ENCODE data around the gene COG2. TPM values are rescaled to one million over a fixed set of nuclear protein-coding genes. Genes with fewer than 3 reads are reported as not detected.
A peak's percentile ranks its signal among the peaks of the same experiment; 100 is the strongest.

Gene COG2
- total and polyA plus RNA-seq, 2 of the 13 experiments (the other 11 are each of a cell fraction or from before 2014, with no cell fraction given), result 16.8 to 36.3 TPM

- TF ChIP-seq, protein P1, sequence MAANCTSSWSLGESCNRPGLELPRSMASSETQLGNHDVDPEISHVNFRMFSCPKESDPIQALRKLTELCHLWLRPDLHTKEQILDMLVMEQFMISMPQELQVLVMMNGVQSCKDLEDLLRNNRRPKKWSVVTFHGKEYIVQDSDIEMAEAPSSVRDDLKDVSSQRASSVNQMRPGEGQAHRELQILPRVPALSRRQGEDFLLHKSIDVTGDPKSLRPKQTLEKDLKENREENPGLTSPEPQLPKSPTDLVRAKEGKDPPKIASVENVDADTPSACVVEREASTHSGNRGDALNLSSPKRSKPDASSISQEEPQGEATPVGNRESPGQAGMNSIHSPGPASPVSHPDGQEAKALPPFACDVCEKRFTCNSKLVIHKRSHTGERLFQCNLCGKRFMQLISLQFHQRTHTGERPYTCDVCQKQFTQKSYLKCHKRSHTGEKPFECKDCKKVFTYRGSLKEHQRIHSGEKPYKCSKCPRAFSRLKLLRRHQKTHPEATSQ (CRISPR knock-in tag; IDR thresholded peaks at IDR 0.05; ENCODE audit: borderline replicate concordance), result no peak
- TF ChIP-seq ZEB1 (IDR thresholded peaks at IDR 0.05; ENCODE audit: insufficient replicate concordance, low read depth), result no peak
- TF ChIP-seq RFX1 (IDR thresholded peaks at IDR 0.05), result no peak
- TF ChIP-seq ISL2 (CRISPR knock-in tag; IDR thresholded peaks at IDR 0.05), result no peak
- no peak for TF ChIP-seq RFX5 (IDR thresholded peaks at IDR 0.05; ENCODE audit: low read depth, low read length)
- TF ChIP-seq, protein P2, sequence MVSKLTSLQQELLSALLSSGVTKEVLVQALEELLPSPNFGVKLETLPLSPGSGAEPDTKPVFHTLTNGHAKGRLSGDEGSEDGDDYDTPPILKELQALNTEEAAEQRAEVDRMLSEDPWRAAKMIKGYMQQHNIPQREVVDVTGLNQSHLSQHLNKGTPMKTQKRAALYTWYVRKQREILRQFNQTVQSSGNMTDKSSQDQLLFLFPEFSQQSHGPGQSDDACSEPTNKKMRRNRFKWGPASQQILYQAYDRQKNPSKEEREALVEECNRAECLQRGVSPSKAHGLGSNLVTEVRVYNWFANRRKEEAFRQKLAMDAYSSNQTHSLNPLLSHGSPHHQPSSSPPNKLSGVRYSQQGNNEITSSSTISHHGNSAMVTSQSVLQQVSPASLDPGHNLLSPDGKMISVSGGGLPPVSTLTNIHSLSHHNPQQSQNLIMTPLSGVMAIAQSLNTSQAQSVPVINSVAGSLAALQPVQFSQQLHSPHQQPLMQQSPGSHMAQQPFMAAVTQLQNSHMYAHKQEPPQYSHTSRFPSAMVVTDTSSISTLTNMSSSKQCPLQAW (CRISPR knock-in tag; IDR thresholded peaks at IDR 0.05), result no peak
- no peak for TF ChIP-seq GRHL1 (CRISPR knock-in tag; conservative IDR thresholded peaks at IDR 0.05)
- TF ChIP-seq YEATS2 (CRISPR knock-in tag; IDR thresholded peaks at IDR 0.05; ENCODE audit: borderline replicate concordance), result no peak
- no peak for TF ChIP-seq BCL3 (CRISPR knock-in tag; IDR thresholded peaks at IDR 0.05)
- no peak for TF ChIP-seq ZUFSP (CRISPR knock-in tag; IDR thresholded peaks at IDR 0.05; ENCODE audit: borderline replicate concordance)
- TF ChIP-seq MED8 (CRISPR knock-in tag; IDR thresholded peaks at IDR 0.05; ENCODE audit: insufficient replicate concordance), result no peak
- TF ChIP-seq ZNF616 (CRISPR knock-in tag; IDR thresholded peaks at IDR 0.05; ENCODE audit: low read depth), result no peak
- no peak for TF ChIP-seq ATF1 (CRISPR knock-in tag; IDR thresholded peaks at IDR 0.05)
- no peak for TF ChIP-seq MAFF (IDR thresholded peaks at IDR 0.05; ENCODE audit: low read depth, low read length)
- TF ChIP-seq, protein P3, sequence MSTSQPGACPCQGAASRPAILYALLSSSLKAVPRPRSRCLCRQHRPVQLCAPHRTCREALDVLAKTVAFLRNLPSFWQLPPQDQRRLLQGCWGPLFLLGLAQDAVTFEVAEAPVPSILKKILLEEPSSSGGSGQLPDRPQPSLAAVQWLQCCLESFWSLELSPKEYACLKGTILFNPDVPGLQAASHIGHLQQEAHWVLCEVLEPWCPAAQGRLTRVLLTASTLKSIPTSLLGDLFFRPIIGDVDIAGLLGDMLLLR (CRISPR knock-in tag; IDR thresholded peaks at IDR 0.05), result no peak
- no peak for TF ChIP-seq ZBTB25 (CRISPR knock-in tag; IDR thresholded peaks at IDR 0.05)
- no peak for TF ChIP-seq FOXP1 (IDR thresholded peaks at IDR 0.05)
- peak; percentile 23; the same call in 1 of the 2 replicates for TF ChIP-seq FOXP1 (CRISPR knock-in tag; IDR thresholded peaks at IDR 0.05)
- TF ChIP-seq ETS1 (CRISPR knock-in tag; IDR thresholded peaks at IDR 0.05), result no peak
- TF ChIP-seq FOXM1 (CRISPR knock-in tag; IDR thresholded peaks at IDR 0.05), result no peak
- TF ChIP-seq ZNF468 (CRISPR knock-in tag; IDR thresholded peaks at IDR 0.05), result no peak
Observed at GRCh38 chr1:230610589-230610988, 31.7 kb upstream of the COG2 start (continued).
